IPS-18a (cell line): Measurements from ENCODE around the gene USP54.

Source experiments
- H3K27ac ChIP-seq: one replicate; pipeline ENCODE4 v1.5.1; 2013; ENCODE audit warnings: low read length
- H3K27me3 ChIP-seq: one replicate; pipeline ENCODE4 v1.6.1; 2013; ENCODE audit warnings: mild to moderate bottlenecking, low read length; ENCODE audit not compliant: control insufficient read depth, insufficient read depth
- H3K36me3 ChIP-seq: one replicate; pipeline ENCODE4 v1.6.1; 2013; ENCODE audit warnings: low read depth, low read length; ENCODE audit not compliant: control insufficient read depth
- H3K4me1 ChIP-seq: one replicate; pipeline ENCODE4 v1.6.1; 2013; ENCODE audit warnings: low read depth, low read length; ENCODE audit not compliant: control insufficient read depth
- H3K4me3 ChIP-seq: one replicate; pipeline ENCODE4 v1.5.1; 2013; ENCODE audit warnings: low read length
- H3K9ac ChIP-seq: one replicate; pipeline ENCODE4 v1.6.1; 2013; ENCODE audit warnings: mild to moderate bottlenecking, low read length, moderate library complexity
- H3K9me3 ChIP-seq: one replicate; pipeline ENCODE4 v1.6.1; 2013; ENCODE audit warnings: low read depth, low read length; ENCODE audit not compliant: control insufficient read depth

Gene USP54

GRCh38 chr10:73554721-73555120 is 36.4 kb downstream of the USP54 start:
- no peaks in the 10 kb centered on the region for H3K27me3 ChIP-seq
- no peak overlapping the region for H3K9ac ChIP-seq
- H3K36me3 ChIP-seq, result no peaks in the 10 kb centered on the region
- no peak overlapping the region for H3K27ac ChIP-seq
- H3K4me3 ChIP-seq, result no peak overlapping the region
- no peaks in the 10 kb centered on the region for H3K9me3 ChIP-seq
- no peaks in the 10 kb centered on the region for H3K4me1 ChIP-seq

GRCh38 chr10:73553761-73554160 is 37.4 kb downstream of the USP54 start:
- Histone ChIP-seq H3K27me3 (no peaks in the 10 kb centered on the region), H3K9ac (no peak overlapping the region), H3K9me3 (no peaks in the 10 kb centered on the region), H3K4me3 (no peak overlapping the region), H3K4me1 (no peaks in the 10 kb centered on the region), H3K36me3 (no peaks in the 10 kb centered on the region), H3K27ac (no peak overlapping the region)

GRCh38 chr10:73552819-73553715 is 38.1 kb downstream of the USP54 start:
- H3K4me1 ChIP-seq, result no peaks in the 10 kb centered on the region
- H3K36me3 ChIP-seq, result no peaks in the 10 kb centered on the region
- no peaks in the 10 kb centered on the region for H3K9me3 ChIP-seq
- no peak overlapping the region for H3K27ac ChIP-seq
- no peak overlapping the region for H3K4me3 ChIP-seq
- H3K9ac ChIP-seq, result no peak overlapping the region
- no peaks in the 10 kb centered on the region for H3K27me3 ChIP-seq

- H3K27ac ChIP-seq, result no peak overlapping the region
- H3K9ac ChIP-seq, result no peak overlapping the region
- H3K9me3 ChIP-seq, result no peaks in the 10 kb centered on the region
- no peaks in the 10 kb centered on the region for H3K4me1 ChIP-seq
- H3K36me3 ChIP-seq, result no peaks in the 10 kb centered on the region
- H3K4me3 ChIP-seq, result no peak overlapping the region
- no peaks in the 10 kb centered on the region for H3K27me3 ChIP-seq
Measured at GRCh38 chr10:73551515-73551914, 39.6 kb downstream of the USP54 start.

- no peaks in the 10 kb centered on the region for H3K27me3 ChIP-seq
- no peak overlapping the region for H3K9ac ChIP-seq
- no peak overlapping the region for H3K27ac ChIP-seq
- H3K4me3 ChIP-seq, result no peak overlapping the region
- H3K9me3 ChIP-seq, result no peaks in the 10 kb centered on the region
- no peaks in the 10 kb centered on the region for H3K4me1 ChIP-seq
- H3K36me3 ChIP-seq, result peaks cover 16% of the 10 kb centered on the region
Measured at GRCh38 chr10:73545357-73545756, 45.8 kb downstream of the USP54 start.

GRCh38 chr10:73537709-73538108 is 53.4 kb downstream of the USP54 start:
- H3K36me3 ChIP-seq, result peaks cover 31% of the 10 kb centered on the region
- no peak overlapping the region for H3K4me3 ChIP-seq
- H3K9ac ChIP-seq, result no peak overlapping the region
- H3K4me1 ChIP-seq, result no peaks in the 10 kb centered on the region
- H3K27me3 ChIP-seq, result no peaks in the 10 kb centered on the region
- no peaks in the 10 kb centered on the region for H3K9me3 ChIP-seq
- H3K27ac ChIP-seq, result no peak overlapping the region

- Histone ChIP-seq H3K4me3 (no peak overlapping the region), H3K36me3 (peaks cover 31% of the 10 kb centered on the region), H3K27me3 (no peaks in the 10 kb centered on the region), H3K27ac (no peak overlapping the region), H3K4me1 (no peaks in the 10 kb centered on the region), H3K9me3 (no peaks in the 10 kb centered on the region), H3K9ac (no peak overlapping the region)
Measured at GRCh38 chr10:73537288-73537687, 53.9 kb downstream of the USP54 start.

GRCh38 chr10:73534857-73535256 is 56.3 kb downstream of the USP54 start:
- no peaks in the 10 kb centered on the region for H3K27me3 ChIP-seq
- no peak overlapping the region for H3K9ac ChIP-seq
- H3K4me3 ChIP-seq, result no peak overlapping the region
- no peaks in the 10 kb centered on the region for H3K9me3 ChIP-seq
- peaks cover 19% of the 10 kb centered on the region for H3K36me3 ChIP-seq
- no peak overlapping the region for H3K27ac ChIP-seq
- no peaks in the 10 kb centered on the region for H3K4me1 ChIP-seq

- H3K4me3 ChIP-seq, result no peak overlapping the region
- H3K27ac ChIP-seq, result no peak overlapping the region
- H3K27me3 ChIP-seq, result no peaks in the 10 kb centered on the region
- no peak overlapping the region for H3K9ac ChIP-seq
- peaks cover 26% of the 10 kb centered on the region for H3K36me3 ChIP-seq
- H3K4me1 ChIP-seq, result no peaks in the 10 kb centered on the region
- no peaks in the 10 kb centered on the region for H3K9me3 ChIP-seq
Measured at GRCh38 chr10:73529089-73529832, 61.9 kb downstream of the USP54 start.

- Histone ChIP-seq H3K36me3 (peaks cover 72% of the 10 kb centered on the region), H3K27me3 (no peaks in the 10 kb centered on the region), H3K4me1 (no peaks in the 10 kb centered on the region), H3K9me3 (no peaks in the 10 kb centered on the region), H3K4me3 (no peak overlapping the region), H3K27ac (no peak overlapping the region), H3K9ac (no peak overlapping the region)
Measured at GRCh38 chr10:73522263-73522662, 68.9 kb downstream of the USP54 start.

- no peaks in the 10 kb centered on the region for H3K4me1 ChIP-seq
- no peak overlapping the region for H3K9ac ChIP-seq
- H3K27ac ChIP-seq, result no peak overlapping the region
- no peak overlapping the region for H3K4me3 ChIP-seq
- H3K9me3 ChIP-seq, result no peaks in the 10 kb centered on the region
- H3K27me3 ChIP-seq, result no peaks in the 10 kb centered on the region
- peaks cover 64% of the 10 kb centered on the region for H3K36me3 ChIP-seq
Measured at GRCh38 chr10:73519336-73519735, 71.8 kb downstream of the USP54 start.
